ENCODE data around the gene CHN1.

DNA sequence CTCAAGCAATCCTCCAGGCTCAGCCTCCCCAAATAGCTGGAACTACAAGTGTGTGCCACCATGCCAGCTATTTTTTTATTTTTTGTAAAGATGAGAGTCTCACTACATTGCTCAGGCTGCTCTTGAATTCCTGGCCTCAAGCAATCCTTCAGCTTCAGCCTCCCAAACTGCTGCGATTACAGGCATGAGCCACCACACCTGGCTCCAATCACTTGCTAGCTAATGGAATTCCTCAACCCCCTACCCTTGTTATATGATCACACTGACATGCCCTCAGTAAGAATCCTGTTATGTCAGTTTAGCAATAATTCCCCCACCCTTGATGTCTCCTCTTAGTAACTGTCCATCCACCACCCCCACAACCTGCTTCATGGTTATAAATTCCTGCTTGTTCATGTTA is 12.3 kb downstream of the CHN1 start:
- TF ChIP-seq, protein P1, sequence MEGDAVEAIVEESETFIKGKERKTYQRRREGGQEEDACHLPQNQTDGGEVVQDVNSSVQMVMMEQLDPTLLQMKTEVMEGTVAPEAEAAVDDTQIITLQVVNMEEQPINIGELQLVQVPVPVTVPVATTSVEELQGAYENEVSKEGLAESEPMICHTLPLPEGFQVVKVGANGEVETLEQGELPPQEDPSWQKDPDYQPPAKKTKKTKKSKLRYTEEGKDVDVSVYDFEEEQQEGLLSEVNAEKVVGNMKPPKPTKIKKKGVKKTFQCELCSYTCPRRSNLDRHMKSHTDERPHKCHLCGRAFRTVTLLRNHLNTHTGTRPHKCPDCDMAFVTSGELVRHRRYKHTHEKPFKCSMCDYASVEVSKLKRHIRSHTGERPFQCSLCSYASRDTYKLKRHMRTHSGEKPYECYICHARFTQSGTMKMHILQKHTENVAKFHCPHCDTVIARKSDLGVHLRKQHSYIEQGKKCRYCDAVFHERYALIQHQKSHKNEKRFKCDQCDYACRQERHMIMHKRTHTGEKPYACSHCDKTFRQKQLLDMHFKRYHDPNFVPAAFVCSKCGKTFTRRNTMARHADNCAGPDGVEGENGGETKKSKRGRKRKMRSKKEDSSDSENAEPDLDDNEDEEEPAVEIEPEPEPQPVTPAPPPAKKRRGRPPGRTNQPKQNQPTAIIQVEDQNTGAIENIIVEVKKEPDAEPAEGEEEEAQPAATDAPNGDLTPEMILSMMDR (IDR thresholded peaks at IDR 0.05): no peak
- TF ChIP-seq POLR2A (IDR thresholded peaks at IDR 0.05): no peak
